GM18526 (cell line): ENCODE measurements around the gene SCAPER.

Source experiments
- POLR2A ChIP-seq: IDR thresholded peaks from 3 replicates; pipeline ENCODE4 v1.6.1; 2011; ENCODE audit not compliant: insufficient read length; ENCODE audit errors: extremely low read depth

SCAPER gene, protein sequence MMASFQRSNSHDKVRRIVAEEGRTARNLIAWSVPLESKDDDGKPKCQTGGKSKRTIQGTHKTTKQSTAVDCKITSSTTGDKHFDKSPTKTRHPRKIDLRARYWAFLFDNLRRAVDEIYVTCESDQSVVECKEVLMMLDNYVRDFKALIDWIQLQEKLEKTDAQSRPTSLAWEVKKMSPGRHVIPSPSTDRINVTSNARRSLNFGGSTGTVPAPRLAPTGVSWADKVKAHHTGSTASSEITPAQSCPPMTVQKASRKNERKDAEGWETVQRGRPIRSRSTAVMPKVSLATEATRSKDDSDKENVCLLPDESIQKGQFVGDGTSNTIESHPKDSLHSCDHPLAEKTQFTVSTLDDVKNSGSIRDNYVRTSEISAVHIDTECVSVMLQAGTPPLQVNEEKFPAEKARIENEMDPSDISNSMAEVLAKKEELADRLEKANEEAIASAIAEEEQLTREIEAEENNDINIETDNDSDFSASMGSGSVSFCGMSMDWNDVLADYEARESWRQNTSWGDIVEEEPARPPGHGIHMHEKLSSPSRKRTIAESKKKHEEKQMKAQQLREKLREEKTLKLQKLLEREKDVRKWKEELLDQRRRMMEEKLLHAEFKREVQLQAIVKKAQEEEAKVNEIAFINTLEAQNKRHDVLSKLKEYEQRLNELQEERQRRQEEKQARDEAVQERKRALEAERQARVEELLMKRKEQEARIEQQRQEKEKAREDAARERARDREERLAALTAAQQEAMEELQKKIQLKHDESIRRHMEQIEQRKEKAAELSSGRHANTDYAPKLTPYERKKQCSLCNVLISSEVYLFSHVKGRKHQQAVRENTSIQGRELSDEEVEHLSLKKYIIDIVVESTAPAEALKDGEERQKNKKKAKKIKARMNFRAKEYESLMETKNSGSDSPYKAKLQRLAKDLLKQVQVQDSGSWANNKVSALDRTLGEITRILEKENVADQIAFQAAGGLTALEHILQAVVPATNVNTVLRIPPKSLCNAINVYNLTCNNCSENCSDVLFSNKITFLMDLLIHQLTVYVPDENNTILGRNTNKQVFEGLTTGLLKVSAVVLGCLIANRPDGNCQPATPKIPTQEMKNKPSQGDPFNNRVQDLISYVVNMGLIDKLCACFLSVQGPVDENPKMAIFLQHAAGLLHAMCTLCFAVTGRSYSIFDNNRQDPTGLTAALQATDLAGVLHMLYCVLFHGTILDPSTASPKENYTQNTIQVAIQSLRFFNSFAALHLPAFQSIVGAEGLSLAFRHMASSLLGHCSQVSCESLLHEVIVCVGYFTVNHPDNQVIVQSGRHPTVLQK (N-terminal part only)

DNA sequence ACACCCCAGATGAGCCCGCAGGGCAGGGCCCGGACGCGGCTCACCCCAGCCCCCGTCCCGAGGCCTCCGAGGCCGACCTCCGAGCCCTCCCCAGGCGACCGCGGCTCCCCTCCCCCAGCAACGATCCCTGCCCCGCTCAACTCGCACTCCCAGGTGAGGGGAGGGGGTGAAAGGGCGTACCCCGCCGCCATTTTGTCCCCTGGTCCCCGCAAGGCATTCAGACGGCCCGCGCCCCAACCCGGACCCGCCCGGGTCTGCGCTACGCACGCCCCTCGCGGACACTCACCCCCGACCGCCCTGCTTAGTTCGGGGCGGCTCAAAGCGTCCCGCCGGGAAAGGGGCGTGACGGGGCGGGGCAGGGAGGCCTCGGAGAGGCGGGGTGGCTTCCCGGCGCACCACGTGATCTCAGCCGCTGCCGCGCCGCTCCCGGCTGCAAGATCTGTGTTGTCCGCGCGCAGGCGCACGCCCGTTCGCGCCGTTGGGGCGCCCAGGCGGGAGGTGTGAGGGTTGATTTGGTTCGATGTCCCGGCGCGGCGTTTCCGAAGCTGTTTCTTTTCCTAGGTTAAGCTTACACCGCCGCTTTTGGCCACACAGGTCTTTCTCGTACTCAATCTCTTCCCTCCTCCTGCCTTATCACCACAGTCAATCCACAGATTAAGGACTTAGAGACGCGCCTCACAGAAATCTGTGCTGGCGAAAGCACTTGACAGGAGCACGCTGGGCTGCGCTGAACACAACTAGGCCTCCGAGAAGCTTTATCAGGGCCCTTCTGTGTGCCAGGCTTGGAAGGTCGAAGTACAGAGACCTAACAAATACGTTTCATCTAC, at the start of gene SCAPER:
TSS of gene SCAPER (minus strand) at position 328 of the 827 bp plus-strand sequence. CDS start 21,523 bp downstream, outside the sequence.
- peak; percentile 63 for TF ChIP-seq POLR2A

DNA sequence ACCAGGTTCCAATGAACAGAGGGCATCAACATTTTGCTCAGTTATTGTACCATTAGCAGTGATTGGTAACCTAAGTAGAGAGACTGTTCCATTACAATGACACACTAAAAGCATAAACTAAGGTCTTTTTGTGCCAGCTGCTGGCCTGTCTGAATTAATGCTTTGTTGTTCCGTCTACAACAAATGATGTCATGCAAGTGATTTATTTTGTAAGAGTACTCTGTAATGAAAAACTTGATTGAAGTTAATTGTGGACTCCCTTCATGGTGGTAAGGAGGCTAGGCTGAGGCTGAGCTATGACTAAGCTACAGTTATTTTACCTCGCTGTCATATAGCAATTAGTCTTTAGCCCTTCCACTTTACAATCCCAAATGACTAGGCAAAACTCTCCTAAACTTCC, 49.6 kb upstream of the SCAPER start:
- TF ChIP-seq POLR2A, result no peak

DNA sequence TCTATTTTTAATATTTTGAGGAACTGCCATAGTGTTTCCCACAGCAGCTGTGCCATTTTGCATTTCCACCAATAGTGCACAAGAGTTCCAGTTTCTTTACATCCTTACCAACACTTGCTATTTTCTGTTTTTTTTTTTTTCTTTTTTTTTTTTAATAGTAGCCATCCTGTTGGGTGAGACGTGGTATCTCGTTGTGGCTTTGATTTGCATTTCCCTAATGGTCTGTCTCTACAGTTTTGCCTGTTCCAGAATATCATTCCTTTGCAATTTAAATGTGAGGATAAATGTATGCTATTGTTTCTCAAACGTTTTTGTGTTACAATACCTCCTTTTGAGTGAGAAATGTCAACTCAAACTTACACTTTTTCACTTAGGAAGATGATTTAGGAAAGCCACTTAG, 48.8 kb upstream of the SCAPER start:
- no peak for TF ChIP-seq POLR2A

DNA sequence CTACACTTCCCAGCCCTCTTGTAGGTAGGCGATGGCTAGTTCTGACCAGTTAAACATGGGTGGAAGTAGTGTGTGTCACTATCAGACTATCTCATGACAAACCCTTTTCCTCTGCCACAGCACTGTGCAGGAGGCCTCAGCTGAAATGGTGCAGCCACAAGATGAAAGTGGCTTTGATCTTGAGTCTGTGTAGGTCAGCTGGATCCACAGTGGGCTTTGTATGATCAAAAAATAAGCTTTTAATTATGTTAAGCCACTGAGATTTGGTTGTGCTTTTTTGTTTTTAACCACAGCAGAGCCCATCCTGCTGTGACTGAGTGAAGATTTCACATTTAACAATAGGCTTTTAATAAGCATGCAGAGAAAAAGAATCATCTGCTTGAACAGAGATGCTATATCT, 46.1 kb upstream of the SCAPER start:
- TF ChIP-seq POLR2A, result no peak

DNA sequence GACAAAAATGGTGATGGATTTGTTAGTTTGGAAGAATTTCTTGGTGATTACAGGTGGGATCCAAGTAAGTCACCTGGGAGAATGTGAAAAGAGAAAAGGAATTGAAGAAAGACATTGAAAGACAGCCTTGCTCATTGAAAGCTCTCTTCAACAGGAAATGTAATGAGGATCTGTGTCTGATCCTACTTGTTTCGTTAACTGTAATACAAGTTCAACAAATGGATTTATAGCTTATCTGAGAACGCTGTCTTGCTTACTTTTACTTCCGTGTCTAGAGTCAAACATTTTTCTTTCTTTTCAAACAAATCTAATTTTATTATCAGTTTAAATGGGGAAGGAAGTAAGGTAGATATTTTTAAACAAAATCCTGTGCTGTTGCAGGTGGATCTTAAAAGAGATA, 42.3 kb upstream of the SCAPER start:
- TF ChIP-seq POLR2A, result no peak

DNA sequence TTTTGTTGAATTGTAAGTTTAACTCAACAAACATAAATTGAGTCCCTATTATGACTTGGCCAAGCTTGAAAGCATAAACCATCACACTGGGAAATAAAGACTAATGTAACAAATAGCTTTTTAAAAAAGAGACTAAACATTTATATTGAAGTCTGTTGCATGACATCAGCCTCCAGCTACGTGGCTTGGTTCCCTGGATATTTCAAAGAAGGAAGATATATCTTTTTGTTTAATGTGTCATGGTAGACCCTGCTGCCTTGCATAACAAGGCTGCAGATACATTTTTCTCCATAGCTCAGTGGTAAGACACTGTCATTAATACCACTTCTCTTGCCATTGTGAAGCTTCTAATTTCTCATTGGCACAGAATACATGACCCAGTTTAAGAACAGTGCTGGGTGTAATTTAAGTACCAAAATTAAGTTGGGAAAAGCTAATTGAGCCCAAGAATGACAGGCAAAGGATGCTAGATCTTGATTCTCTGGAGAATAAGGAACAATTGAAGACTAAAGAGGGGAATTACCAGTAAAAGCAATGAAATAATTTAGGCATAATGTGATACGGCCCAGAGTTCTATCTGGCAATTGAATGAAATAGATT, 40.5 kb upstream of the SCAPER start:
- TF ChIP-seq POLR2A, result no peak

DNA sequence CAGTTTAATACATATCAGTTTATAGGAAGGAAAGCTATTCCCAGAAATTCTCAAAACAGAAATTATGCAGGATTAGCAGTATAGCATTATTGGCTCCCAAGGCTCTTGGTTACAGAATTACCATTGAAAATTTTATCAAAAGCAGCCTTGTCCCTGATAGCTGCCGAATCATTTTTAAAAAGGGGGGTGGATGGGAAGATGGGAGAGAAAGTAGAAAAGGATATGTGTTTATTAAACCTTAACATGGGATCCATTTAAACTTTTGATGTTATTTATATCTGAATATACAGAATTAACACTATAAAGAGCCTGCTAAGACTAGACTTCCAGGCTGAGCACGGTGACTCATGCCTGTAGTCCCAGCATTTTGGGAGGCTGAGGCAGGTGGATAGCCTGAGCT, 37.2 kb upstream of the SCAPER start:
- no peak for TF ChIP-seq POLR2A

DNA sequence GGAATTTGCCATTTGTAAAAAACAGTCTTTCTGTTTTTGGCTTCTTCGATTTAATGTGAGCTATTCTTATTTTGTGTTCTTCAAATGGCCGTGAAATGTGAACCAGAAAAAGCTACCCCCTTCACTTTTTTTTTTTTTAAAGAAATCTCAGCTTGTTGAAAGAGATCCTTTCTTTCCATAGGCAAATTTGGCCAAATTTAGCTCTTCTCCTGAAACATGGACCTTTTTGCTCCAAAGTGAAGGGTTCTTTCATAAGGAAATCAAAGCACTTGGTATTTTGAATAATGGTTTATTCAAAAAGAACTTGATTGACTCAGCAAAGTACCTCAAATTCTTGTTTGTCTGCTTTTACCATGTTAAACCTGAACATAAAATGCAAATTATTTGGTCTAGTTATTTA, 36.5 kb upstream of the SCAPER start:
- TF ChIP-seq POLR2A, result no peak

DNA sequence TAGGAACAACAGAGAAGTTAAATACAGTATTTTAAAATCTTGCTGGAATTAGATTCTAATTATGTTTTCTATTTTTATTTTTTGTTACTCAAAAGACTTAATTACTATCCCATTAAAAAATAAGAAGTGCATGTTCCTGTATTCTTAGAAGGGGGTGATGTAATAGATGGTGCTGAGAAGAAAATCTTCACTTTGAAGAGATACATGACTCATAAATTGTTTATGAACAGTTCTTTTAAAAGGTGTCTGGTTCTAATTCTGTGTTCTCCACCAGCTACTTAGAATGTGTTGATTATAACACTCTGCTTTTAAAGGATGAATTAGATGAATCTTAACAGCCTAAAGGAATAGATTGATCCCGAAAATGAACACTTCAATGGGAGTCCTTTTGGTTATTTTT, 34.6 kb upstream of the SCAPER start:
- no peak for TF ChIP-seq POLR2A

DNA sequence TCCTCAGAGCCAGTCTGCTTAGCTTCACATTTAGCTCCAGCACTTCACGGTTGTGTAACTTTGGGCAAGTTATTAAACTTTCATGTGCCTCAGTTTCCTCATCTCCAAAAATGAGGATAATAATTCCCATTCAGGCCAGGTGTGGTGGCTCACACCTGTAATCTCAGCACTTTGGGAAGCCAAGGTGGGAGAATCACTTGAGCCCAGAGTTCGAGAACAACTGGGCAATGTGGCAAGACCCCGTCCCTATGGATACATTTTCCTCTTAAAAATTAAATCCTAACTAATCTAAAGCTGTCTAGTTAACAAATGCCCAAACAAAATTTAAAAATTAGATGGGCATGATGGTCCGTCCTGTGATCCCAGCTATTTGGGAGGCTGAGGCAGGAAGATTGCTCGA, 33.6 kb upstream of the SCAPER start:
- no peak for TF ChIP-seq POLR2A

DNA sequence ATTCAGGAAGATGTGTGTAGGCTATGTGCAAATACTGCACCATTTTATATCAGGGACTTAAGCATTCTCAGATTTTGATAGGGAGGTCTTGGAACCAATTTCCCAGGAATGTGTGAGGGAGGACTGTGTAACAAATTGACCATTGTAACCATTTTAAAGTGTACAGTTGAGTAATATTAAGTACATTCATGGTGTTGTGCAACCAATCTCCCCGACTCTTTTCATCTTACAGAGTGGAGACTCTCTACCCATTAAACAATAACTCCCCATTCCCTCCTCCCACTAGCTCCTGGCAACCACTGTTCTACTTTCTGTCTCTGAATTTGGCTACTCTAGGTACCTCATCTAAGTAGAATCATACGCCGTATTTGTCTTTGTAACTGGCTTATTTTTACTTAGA, 31.5 kb upstream of the SCAPER start:
- TF ChIP-seq POLR2A, result no peak

DNA sequence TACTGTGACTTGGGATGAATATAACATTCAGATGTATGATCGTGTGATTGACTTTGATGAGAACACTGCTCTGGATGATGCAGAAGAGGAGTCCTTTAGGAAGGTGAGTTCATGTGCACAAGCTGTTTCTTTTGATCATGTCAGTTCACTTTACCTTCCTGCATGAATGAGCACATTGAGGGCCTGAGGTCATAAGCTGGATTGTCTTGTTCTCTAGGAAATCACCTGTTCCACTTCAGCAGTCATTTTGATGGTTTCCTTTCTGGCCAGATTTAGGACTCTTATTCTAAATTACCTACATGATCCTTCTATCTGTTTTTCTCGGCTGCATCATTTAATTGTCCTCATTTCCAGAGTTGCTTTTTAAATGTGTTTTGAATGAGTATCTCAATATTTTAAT, 30.5 kb upstream of the SCAPER start:
- TF ChIP-seq POLR2A, result no peak

DNA sequence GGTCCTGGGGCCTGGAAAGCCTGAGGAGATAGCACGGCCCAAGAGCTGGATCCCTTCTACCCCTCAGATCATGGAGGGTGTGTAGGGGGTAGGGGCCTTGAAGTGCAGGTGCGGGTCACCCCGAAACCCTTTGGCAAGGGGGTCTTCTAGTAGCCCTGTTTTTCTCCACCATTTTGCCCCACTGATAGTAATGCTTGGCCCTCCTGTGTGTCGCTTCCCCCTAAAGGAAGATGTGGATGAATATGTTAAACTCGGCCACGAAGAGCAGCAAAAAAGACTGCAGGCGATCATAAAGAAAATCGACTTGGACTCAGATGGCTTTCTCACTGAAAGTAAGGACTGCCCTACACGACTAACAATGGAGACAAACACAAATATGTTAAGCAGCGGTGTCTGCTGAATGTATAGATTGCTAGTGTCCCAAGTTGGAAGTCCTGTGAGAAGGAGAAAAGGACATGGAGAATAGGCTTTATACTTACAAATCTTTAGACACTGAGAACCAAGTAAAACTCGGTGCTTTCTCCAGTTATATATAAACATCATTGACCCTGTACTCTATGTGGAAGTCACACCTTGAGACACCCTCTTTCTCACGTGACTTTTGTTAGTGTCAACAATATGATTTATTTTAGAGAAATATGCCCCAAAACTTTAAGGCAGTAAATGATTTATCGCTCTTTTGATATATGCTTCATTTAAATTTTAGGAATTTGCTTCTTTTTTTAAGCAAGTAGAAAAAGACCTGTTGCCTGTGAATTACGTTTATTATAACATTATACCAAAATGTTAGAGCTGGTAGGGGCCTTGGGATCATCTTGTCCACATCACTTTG, 27.2 kb upstream of the SCAPER start:
- no peak for TF ChIP-seq POLR2A
